CD4-positive, alpha-beta T cell (primary cell): ENCODE results near the gene RDH12. TPM values are rescaled to one million over a fixed set of nuclear protein-coding genes. Genes with fewer than 3 reads are reported as not detected.

Experiments used
- ATAC-seq: fragments of 200-7000 bp; cut with Tn5 transposase; one replicate; pipeline ENCODE4 v1.10.0; 2022; ENCODE audit warnings: mild to moderate bottlenecking; ENCODE audit not compliant: poor library complexity
- CTCF ChIA-PET: fragments of 350-600 bp; sonication (Branson Sonifier 250); formaldehyde crosslinking; loops from one replicate; lab custom pipeline; 2021; ENCODE audit warnings: antibody characterized with exemption, inconsistent platforms; lab: Charles Lee
- POLR2A ChIA-PET: fragments of 350-600 bp; sonication (Branson Sonifier 250); formaldehyde crosslinking; loops from one replicate; lab custom pipeline; 2021; ENCODE audit warnings: antibody characterized with exemption, inconsistent platforms; lab: Charles Lee
- DNase-seq, 14 experiments: peaks; one replicate each; pipeline ENCODE4 v3.0.0-alpha.2; 2013 to 2020; ENCODE audit warnings: mixed read lengths in 2 of 14
- H3K27ac ChIP-seq, 2 donors: one replicate each; pipeline versions ENCODE4 v1.5.1 to v1.7.0; 2013; ENCODE audit warnings: low read length in 2 of 2, low read depth in 1 of 2, mild to moderate bottlenecking in 1 of 2
- H3K27me3 ChIP-seq, 2 experiments: 1 replicate in 1 of 2; 2 replicates in 1 of 2; pipeline versions ENCODE4 v1.6.1 to v1.7.0; 2013; ENCODE audit warnings: low read length in 2 of 2, control low read depth in 1 of 2, mild to moderate bottlenecking in 1 of 2, moderate library complexity in 1 of 2; ENCODE audit not compliant: insufficient read depth in 2 of 2, control insufficient read depth in 1 of 2
- H3K36me3 ChIP-seq: one replicate; pipeline ENCODE4 v1.6.1; 2013; ENCODE audit warnings: low read length, control low read depth; ENCODE audit not compliant: insufficient read depth
- H3K4me1 ChIP-seq: one replicate; pipeline ENCODE4 v1.6.1; 2013; ENCODE audit warnings: low read length, control low read depth; ENCODE audit not compliant: insufficient read depth
- H3K4me3 ChIP-seq: one replicate; pipeline ENCODE4 v1.5.1; 2013; ENCODE audit warnings: mild to moderate bottlenecking, low read length, moderate library complexity
- H3K9me3 ChIP-seq, 2 experiments: 1 replicate in 1 of 2; 2 replicates in 1 of 2; pipeline versions ENCODE4 v1.6.1 to v1.7.0; 2013; ENCODE audit warnings: low read length in 2 of 2, mild to moderate bottlenecking in 2 of 2, control low read depth in 1 of 2, moderate library complexity in 1 of 2; ENCODE audit not compliant: control insufficient read depth in 1 of 2, insufficient read depth in 1 of 2
- H3K27ac Mint-ChIP-seq: one replicate; pipeline ENCODE4 v1.8.0; 2020; ENCODE audit warnings: mixed read lengths
- H3K27me3 Mint-ChIP-seq: one replicate; pipeline ENCODE4 v1.8.0; 2021; ENCODE audit warnings: mixed read lengths
- H3K36me3 Mint-ChIP-seq: one replicate; pipeline ENCODE4 v1.8.0; 2021; ENCODE audit warnings: low read depth, mixed read lengths
- H3K4me1 Mint-ChIP-seq: one replicate; pipeline ENCODE4 v1.8.0; 2021; ENCODE audit warnings: low read depth, mixed read lengths
- H3K4me3 Mint-ChIP-seq: one replicate; pipeline ENCODE4 v1.8.0; 2020; ENCODE audit warnings: mild to moderate bottlenecking, mixed read lengths
- H3K9me3 Mint-ChIP-seq: one replicate; pipeline ENCODE4 v1.8.0; 2020; ENCODE audit warnings: mixed read lengths
- intact Hi-C, 2 experiments: fragments of 100-400 bp; cut with DNase I in 1 of 2; cut with micrococcal nuclease in 1 of 2; formaldehyde crosslinking; loops; one replicate each; pipeline versions ENCODE4 v1.15.1 to v1.9.0; 2023 to 2025; cut with DNase I, micrococcal nuclease
- total RNA-seq, 174 experiments: library from RNA in 2 of 174; stranded (reverse) in 2 of 174; gene quantifications; one replicate each; pipeline ENCODE4 v1.2.3 and lab custom pipeline; 2021 to 2026
- TF ChIP-seq, protein P1 (sequence below): fragments of 200-600 bp; IDR thresholded peaks from one replicate; pipeline ENCODE4 v1.8.0; 2022; ENCODE audit warnings: antibody characterized with exemption, mild to moderate bottlenecking

Gene RDH12
- total RNA-seq, 2 experiments from 2014 or later, result not detected

DNA sequence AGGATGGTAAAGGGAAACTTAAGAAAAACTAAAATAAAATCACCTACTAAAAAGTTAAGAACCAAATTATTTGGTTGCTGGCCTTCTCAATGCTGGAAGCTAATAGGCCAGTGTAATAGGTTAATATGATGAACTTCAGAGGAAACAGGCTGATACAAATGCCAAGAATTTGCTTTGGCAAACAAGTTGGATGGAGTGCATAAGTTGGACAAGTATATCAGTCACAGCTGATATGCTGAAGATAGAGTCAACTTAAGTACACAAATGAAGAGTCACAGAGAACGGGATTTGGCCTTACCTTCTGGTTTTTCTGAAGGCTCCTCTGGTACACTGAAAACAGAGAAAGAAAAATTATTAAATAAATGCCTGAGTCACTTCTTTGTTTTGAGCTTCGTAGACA lies 66.5 kb downstream of the RDH12 start:
- H3K27me3 ChIP-seq, result no peaks in the 10 kb centered on the region
- no peaks in the 10 kb centered on the region for H3K4me1 ChIP-seq
- no peaks in the 10 kb centered on the region for H3K9me3 ChIP-seq
- H3K4me3 ChIP-seq, result no peak overlapping the region
- H3K36me3 Mint-ChIP-seq, result peaks cover 100% of the 10 kb centered on the region
- H3K4me1 Mint-ChIP-seq, result no peaks in the 10 kb centered on the region
- no peaks in the 10 kb centered on the region for H3K9me3 Mint-ChIP-seq
- H3K27ac Mint-ChIP-seq, result no peak overlapping the region
- DNase-seq (no peak), ATAC-seq (no peak)
- TF ChIP-seq, protein P1, sequence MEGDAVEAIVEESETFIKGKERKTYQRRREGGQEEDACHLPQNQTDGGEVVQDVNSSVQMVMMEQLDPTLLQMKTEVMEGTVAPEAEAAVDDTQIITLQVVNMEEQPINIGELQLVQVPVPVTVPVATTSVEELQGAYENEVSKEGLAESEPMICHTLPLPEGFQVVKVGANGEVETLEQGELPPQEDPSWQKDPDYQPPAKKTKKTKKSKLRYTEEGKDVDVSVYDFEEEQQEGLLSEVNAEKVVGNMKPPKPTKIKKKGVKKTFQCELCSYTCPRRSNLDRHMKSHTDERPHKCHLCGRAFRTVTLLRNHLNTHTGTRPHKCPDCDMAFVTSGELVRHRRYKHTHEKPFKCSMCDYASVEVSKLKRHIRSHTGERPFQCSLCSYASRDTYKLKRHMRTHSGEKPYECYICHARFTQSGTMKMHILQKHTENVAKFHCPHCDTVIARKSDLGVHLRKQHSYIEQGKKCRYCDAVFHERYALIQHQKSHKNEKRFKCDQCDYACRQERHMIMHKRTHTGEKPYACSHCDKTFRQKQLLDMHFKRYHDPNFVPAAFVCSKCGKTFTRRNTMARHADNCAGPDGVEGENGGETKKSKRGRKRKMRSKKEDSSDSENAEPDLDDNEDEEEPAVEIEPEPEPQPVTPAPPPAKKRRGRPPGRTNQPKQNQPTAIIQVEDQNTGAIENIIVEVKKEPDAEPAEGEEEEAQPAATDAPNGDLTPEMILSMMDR, result no peak
- POLR2A ChIA-PET, result no interaction called here
- intact Hi-C loops, result no loop called here
- CTCF ChIA-PET, result no interaction called here
- H3K36me3 ChIP-seq, result peaks cover 87% of the 10 kb centered on the region
- H3K27me3 Mint-ChIP-seq, result no peaks in the 10 kb centered on the region
- no peak overlapping the region for H3K4me3 Mint-ChIP-seq
- H3K27ac ChIP-seq, result no peak overlapping the region

DNA sequence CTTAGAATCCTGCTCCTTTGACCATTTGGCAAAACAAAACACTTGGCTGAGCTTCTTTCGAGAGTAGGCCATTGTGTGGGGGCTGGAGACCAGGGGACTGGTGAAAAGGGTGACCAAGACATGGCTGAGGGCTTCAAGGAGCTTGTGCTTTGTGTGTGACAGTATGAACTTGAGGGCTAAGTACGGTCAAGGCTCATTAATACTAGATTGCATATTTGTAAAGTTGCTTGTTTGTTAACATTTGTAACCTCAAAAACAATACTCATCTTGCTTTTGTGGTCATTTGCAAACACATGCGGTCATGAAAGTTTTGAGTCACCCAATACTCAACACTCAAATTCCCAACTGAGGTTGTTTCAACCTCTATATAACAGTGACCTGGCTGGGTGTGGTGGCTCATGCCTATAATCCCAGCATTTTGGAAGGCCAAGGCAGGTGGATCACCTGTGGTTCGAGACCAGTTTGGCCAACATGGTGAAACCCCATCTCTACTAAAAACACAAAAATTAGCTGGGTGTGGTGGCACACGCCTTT lies 72.2 kb downstream of the RDH12 start:
- no peaks in the 10 kb centered on the region for H3K4me1 Mint-ChIP-seq
- Histone ChIP-seq H3K4me1 (no peaks in the 10 kb centered on the region), H3K27me3 (no peaks in the 10 kb centered on the region), H3K4me3 (no peak overlapping the region), H3K27ac (no peak overlapping the region), H3K36me3 (peaks cover 89% of the 10 kb centered on the region), H3K9me3 (no peaks in the 10 kb centered on the region)
- H3K27ac Mint-ChIP-seq, result no peak overlapping the region
- H3K9me3 Mint-ChIP-seq, result no peaks in the 10 kb centered on the region
- ChIA-PET CTCF (no interaction called here), POLR2A (interaction anchor here (0.6 kb wide), 1 partner anchor 842 kb away, joined by 4 read pairs; no protein-coding TSS in a partner anchor)
- TF ChIP-seq, protein P1, result no peak
- H3K36me3 Mint-ChIP-seq, result peaks cover 100% of the 10 kb centered on the region
- H3K4me3 Mint-ChIP-seq, result no peak overlapping the region
- DNase-seq (no peak), ATAC-seq (no peak)
- H3K27me3 Mint-ChIP-seq, result no peaks in the 10 kb centered on the region
- intact Hi-C loops, result no loop called here

DNA sequence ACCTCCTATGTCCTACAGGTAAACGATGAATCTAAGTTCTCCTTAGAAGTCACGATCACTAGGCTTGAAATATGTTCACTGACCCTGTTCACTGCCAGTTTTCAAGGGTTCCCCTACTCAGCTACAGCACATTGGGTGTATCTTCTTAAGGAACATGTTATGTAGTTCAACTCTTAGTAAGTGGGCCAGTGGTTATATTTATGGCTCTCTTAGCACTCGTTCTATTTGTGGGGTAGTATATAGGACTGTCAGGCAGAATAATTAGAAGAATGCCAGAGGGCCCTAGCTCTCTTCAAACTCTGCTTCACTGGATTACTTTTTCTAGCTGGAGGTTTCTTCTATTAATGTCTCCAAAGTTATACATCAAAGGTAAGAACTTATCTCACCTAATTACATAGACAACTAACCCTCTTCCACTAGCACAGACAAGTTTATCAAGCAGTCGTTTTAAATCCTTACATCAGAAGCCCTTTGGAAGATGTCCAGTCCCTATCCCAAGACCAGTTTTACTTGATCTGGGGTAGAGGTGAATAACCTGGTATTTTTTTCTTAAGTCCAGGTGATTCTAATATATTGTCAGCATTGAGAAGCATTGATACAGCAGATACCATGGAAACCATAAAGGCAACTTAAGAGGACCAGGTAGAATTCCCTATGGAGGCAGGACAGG lies 75.1 kb downstream of the RDH12 start:
- peaks cover 100% of the 10 kb centered on the region for H3K36me3 Mint-ChIP-seq
- H3K4me1 Mint-ChIP-seq, result no peaks in the 10 kb centered on the region
- H3K27me3 Mint-ChIP-seq, result no peaks in the 10 kb centered on the region
- H3K27me3 ChIP-seq, result no peaks in the 10 kb centered on the region
- POLR2A ChIA-PET, result no interaction called here
- DNase-seq (no peak), ATAC-seq (no peak)
- H3K4me3 ChIP-seq, result no peak overlapping the region
- H3K4me1 ChIP-seq, result no peaks in the 10 kb centered on the region
- TF ChIP-seq, protein P1, result no peak
- intact Hi-C loops, result no loop called here
- no peak overlapping the region for H3K4me3 Mint-ChIP-seq
- CTCF ChIA-PET, result no interaction called here
- no peak overlapping the region for H3K27ac ChIP-seq
- no peaks in the 10 kb centered on the region for H3K9me3 ChIP-seq
- peaks cover 90% of the 10 kb centered on the region for H3K36me3 ChIP-seq
- no peak overlapping the region for H3K27ac Mint-ChIP-seq
- no peaks in the 10 kb centered on the region for H3K9me3 Mint-ChIP-seq
